Glutamatergic neuron (in vitro differentiated cells): Measurements from ENCODE around the gene LAMC1. TPM values are rescaled to one million over a fixed set of nuclear protein-coding genes. Genes with fewer than 3 reads are reported as not detected.
A peak's percentile ranks its signal among the peaks of the same experiment; 100 is the strongest.

Experiments used
- DNase-seq: peaks from one replicate; pipeline ENCODE4 v3.0.0; 2022
- H3K27ac Mint-ChIP-seq: one replicate; pipeline ENCODE4 v1.8.0; 2020; ENCODE audit warnings: mild to moderate bottlenecking, mixed read lengths, inconsistent platforms; ENCODE audit not compliant: unreplicated experiment
- H3K27me3 Mint-ChIP-seq: one replicate; pipeline ENCODE4 v1.8.0; 2020; ENCODE audit warnings: mild to moderate bottlenecking, moderate library complexity, mixed read lengths, inconsistent platforms; ENCODE audit not compliant: unreplicated experiment
- H3K36me3 Mint-ChIP-seq: one replicate; pipeline ENCODE4 v1.8.0; 2020; ENCODE audit warnings: mild to moderate bottlenecking, mixed read lengths, inconsistent platforms; ENCODE audit not compliant: unreplicated experiment
- H3K4me1 Mint-ChIP-seq: one replicate; pipeline ENCODE4 v1.8.0; 2020; ENCODE audit warnings: mild to moderate bottlenecking, low read depth, mixed read lengths, inconsistent platforms; ENCODE audit not compliant: unreplicated experiment
- H3K4me3 Mint-ChIP-seq: one replicate; pipeline ENCODE4 v1.8.0; 2020; ENCODE audit warnings: mild to moderate bottlenecking, mixed read lengths, inconsistent platforms; ENCODE audit not compliant: unreplicated experiment
- H3K9me3 Mint-ChIP-seq: one replicate; pipeline ENCODE4 v1.8.0; 2020; ENCODE audit warnings: mild to moderate bottlenecking, moderate library complexity, mixed read lengths, inconsistent platforms; ENCODE audit not compliant: unreplicated experiment
- total RNA-seq: library from RNA; stranded (reverse); fragmentation: NEBNext Ultra II Directional; extraction: Animal tissue kit (Norgen Biotek cat#: 25700); gene quantifications from one replicate; pipeline ENCODE4 v1.2.1, GENCODE V29; 2021; ENCODE audit not compliant: unreplicated experiment
- TF ChIP-seq, protein P1 (sequence below): fragments of 200-600 bp; sonication (generic); IDR thresholded peaks from one replicate; pipeline ENCODE4 v1.5.0; 2021; ENCODE audit not compliant: partially characterized antibody, unreplicated experiment

LAMC1 gene
- total RNA-seq, 1 donor from 2014 or later, result 51.8 TPM

GRCh38 chr1:183178545-183178944, 155.3 kb downstream of the LAMC1 start:
- TF ChIP-seq, protein P1, sequence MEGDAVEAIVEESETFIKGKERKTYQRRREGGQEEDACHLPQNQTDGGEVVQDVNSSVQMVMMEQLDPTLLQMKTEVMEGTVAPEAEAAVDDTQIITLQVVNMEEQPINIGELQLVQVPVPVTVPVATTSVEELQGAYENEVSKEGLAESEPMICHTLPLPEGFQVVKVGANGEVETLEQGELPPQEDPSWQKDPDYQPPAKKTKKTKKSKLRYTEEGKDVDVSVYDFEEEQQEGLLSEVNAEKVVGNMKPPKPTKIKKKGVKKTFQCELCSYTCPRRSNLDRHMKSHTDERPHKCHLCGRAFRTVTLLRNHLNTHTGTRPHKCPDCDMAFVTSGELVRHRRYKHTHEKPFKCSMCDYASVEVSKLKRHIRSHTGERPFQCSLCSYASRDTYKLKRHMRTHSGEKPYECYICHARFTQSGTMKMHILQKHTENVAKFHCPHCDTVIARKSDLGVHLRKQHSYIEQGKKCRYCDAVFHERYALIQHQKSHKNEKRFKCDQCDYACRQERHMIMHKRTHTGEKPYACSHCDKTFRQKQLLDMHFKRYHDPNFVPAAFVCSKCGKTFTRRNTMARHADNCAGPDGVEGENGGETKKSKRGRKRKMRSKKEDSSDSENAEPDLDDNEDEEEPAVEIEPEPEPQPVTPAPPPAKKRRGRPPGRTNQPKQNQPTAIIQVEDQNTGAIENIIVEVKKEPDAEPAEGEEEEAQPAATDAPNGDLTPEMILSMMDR, result no peak
- Mint-ChIP-seq H3K9me3 (no peaks in the 10 kb centered on the region), H3K27ac (no peak overlapping the region), H3K4me3 (no peak overlapping the region), H3K36me3 (no peaks in the 10 kb centered on the region), H3K27me3 (peaks cover 2% of the 10 kb centered on the region), H3K4me1 (peaks cover 8% of the 10 kb centered on the region)
- DNase-seq, result no peak

DNA sequence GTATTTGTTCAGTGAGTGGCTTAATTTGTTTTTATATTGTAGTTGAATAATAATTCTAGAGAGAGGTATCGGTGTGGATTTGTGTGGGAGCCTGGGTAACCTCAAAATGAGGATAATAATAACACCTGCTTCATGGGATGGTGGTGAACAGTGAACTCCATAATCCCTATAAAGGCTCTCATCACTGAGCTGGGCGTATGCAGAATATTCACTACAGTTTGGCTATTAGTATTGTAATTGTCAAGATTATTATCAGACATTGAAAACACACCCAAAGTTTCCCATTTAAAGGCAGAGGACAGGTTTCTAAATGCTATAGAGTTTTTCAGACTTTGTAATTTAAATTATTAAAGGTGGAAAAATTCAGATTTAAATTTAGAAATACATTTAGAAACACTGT, 155.8 kb downstream of the LAMC1 start:
- Mint-ChIP-seq H3K36me3 (no peaks in the 10 kb centered on the region), H3K9me3 (no peaks in the 10 kb centered on the region), H3K27me3 (peaks cover 2% of the 10 kb centered on the region), H3K4me3 (no peak overlapping the region), H3K4me1 (peaks cover 8% of the 10 kb centered on the region), H3K27ac (no peak overlapping the region)
- TF ChIP-seq, protein P1, result no peak
- DNase-seq, result no peak

- peaks cover 3% of the 10 kb centered on the region for H3K9me3 Mint-ChIP-seq
- no peaks in the 10 kb centered on the region for H3K36me3 Mint-ChIP-seq
- H3K27me3 Mint-ChIP-seq, result no peaks in the 10 kb centered on the region
- no peak for DNase-seq
- TF ChIP-seq, protein P1, result no peak
- H3K4me3 Mint-ChIP-seq, result no peak overlapping the region
- no peak overlapping the region for H3K27ac Mint-ChIP-seq
- H3K4me1 Mint-ChIP-seq, result peaks cover 8% of the 10 kb centered on the region
Observed at GRCh38 chr1:183180218-183180617, 157.0 kb downstream of the LAMC1 start.

DNA sequence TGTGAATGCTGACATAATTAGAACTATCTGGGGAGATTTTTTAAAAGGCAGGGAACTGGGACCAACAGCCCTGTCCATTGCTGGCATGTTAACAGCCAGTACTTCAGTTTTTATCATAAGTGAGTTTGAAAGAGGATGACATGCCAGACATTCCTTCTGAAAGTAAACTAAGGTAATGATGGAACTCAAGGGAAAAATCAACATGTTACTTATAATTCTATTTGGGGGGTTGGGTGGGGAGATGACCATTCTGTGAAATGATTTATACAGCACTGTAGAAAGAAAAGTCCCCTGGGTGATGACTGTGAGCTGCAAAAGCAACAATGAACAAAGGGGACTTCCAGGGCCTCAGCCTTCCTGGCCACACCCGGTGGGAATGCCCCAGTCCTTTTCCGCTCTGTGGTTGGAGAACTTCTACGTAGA, 157.4 kb downstream of the LAMC1 start:
- Mint-ChIP-seq H3K4me1 (peaks cover 8% of the 10 kb centered on the region), H3K36me3 (no peaks in the 10 kb centered on the region), H3K9me3 (peaks cover 3% of the 10 kb centered on the region), H3K27me3 (no peaks in the 10 kb centered on the region), H3K27ac (peak overlapping the region; percentile 18), H3K4me3 (no peak overlapping the region)
- DNase-seq, result no peak
- TF ChIP-seq, protein P1, result no peak

DNA sequence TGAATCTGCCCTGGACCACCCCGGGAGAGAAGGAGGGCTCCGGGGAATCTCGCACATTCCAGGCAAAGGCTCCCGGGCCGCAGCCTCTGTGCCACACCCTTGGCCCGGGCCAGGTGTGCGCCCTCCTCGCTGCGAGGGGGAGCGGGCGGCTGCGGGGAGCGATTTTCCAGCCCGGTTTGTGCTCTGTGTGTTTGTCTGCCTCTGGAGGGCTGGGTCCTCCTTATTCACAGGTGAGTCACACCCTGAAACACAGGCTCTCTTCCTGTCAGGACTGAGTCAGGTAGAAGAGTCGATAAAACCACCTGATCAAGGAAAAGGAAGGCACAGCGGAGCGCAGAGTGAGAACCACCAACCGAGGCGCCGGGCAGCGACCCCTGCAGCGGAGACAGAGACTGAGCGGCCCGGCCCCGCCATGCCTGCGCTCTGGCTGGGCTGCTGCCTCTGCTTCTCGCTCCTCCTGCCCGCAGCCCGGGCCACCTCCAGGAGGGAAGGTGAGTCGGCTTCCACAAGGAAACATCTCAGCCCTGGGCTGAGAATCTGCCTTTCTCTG, 162.8 kb downstream of the LAMC1 start, which contains the start of gene LAMC2:
TSS of gene LAMC2 (plus strand) at position 324 of the 550 bp plus-strand sequence. CDS start at position 413, 89 bp downstream.
- peak; percentile 75 for DNase-seq
- H3K27me3 Mint-ChIP-seq, result peaks cover 2% of the 10 kb centered on the region
- TF ChIP-seq, protein P1, result no peak
- H3K27ac Mint-ChIP-seq, result no peak within 1 kb of the TSS
- peaks cover 3% of the 10 kb centered on the region for H3K9me3 Mint-ChIP-seq
- peaks cover 2% of the 10 kb centered on the region for H3K4me1 Mint-ChIP-seq
- no peaks in the 10 kb centered on the region for H3K36me3 Mint-ChIP-seq
- H3K4me3 Mint-ChIP-seq, result peak within 1 kb of the TSS; percentile 86
